ENCODE results near the gene NAALADL2.

Gene NAALADL2

GRCh38 chr3:175728566-175728965 lies 869.4 kb downstream of the NAALADL2 start:
- H3K27me3 ChIP-seq (ENCODE audit: control insufficient read depth, insufficient read depth, low read length), result no peaks in the 10 kb centered on the region
- no peak overlapping the region for H3K4me3 ChIP-seq (ENCODE audit: low read length)
- H3K9ac ChIP-seq (ENCODE audit: low read length), result no peak overlapping the region
- H3K27ac ChIP-seq (ENCODE audit: low read length), result no peak overlapping the region
- no peaks in the 10 kb centered on the region for H3K9me3 ChIP-seq (ENCODE audit: control insufficient read depth, low read depth, low read length)
- H3K36me3 ChIP-seq (ENCODE audit: control insufficient read depth, low read depth, low read length), result no peaks in the 10 kb centered on the region
- H3K4me1 ChIP-seq (ENCODE audit: control insufficient read depth, low read depth, low read length), result no peaks in the 10 kb centered on the region

GRCh38 chr3:175729466-175729865 lies 870.3 kb downstream of the NAALADL2 start:
- no peaks in the 10 kb centered on the region for H3K27me3 ChIP-seq (ENCODE audit: control insufficient read depth, insufficient read depth, low read length)
- H3K9ac ChIP-seq (ENCODE audit: low read length), result no peak overlapping the region

GRCh38 chr3:175731543-175731942 lies 872.4 kb downstream of the NAALADL2 start:
- H3K9ac ChIP-seq (ENCODE audit: low read length), result no peak overlapping the region
- H3K27me3 ChIP-seq (ENCODE audit: control insufficient read depth, insufficient read depth, low read length), result no peaks in the 10 kb centered on the region
- no peaks in the 10 kb centered on the region for H3K36me3 ChIP-seq (ENCODE audit: control insufficient read depth, low read depth, low read length)
- H3K27ac ChIP-seq (ENCODE audit: low read length), result no peak overlapping the region
- H3K4me3 ChIP-seq (ENCODE audit: low read length), result no peak overlapping the region
- no peaks in the 10 kb centered on the region for H3K9me3 ChIP-seq (ENCODE audit: control insufficient read depth, low read depth, low read length)
- no peaks in the 10 kb centered on the region for H3K4me1 ChIP-seq (ENCODE audit: control insufficient read depth, low read depth, low read length)

More at GRCh38 chr3:175729466-175729865, 870.3 kb downstream of the NAALADL2 start:
- Histone ChIP-seq H3K9me3 (ENCODE audit: control insufficient read depth, low read depth, low read length) (no peaks in the 10 kb centered on the region), H3K4me1 (ENCODE audit: control insufficient read depth, low read depth, low read length) (no peaks in the 10 kb centered on the region), H3K27ac (ENCODE audit: low read length) (no peak overlapping the region), H3K36me3 (ENCODE audit: control insufficient read depth, low read depth, low read length) (no peaks in the 10 kb centered on the region), H3K4me3 (ENCODE audit: low read length) (no peak overlapping the region)

GRCh38 chr3:175732017-175732416 lies 872.9 kb downstream of the NAALADL2 start:
- H3K36me3 ChIP-seq (ENCODE audit: control insufficient read depth, low read depth, low read length), result no peaks in the 10 kb centered on the region
- no peak overlapping the region for H3K4me3 ChIP-seq (ENCODE audit: low read length)
- no peaks in the 10 kb centered on the region for H3K27me3 ChIP-seq (ENCODE audit: control insufficient read depth, insufficient read depth, low read length)
- no peak overlapping the region for H3K9ac ChIP-seq (ENCODE audit: low read length)
- no peaks in the 10 kb centered on the region for H3K4me1 ChIP-seq (ENCODE audit: control insufficient read depth, low read depth, low read length)
- no peak overlapping the region for H3K27ac ChIP-seq (ENCODE audit: low read length)
- H3K9me3 ChIP-seq (ENCODE audit: control insufficient read depth, low read depth, low read length), result no peaks in the 10 kb centered on the region

- no peaks in the 10 kb centered on the region for H3K27me3 ChIP-seq (ENCODE audit: control insufficient read depth, insufficient read depth, low read length)
- H3K4me3 ChIP-seq (ENCODE audit: low read length), result no peak overlapping the region
- H3K27ac ChIP-seq (ENCODE audit: low read length), result no peak overlapping the region
- no peaks in the 10 kb centered on the region for H3K36me3 ChIP-seq (ENCODE audit: control insufficient read depth, low read depth, low read length)
- no peak overlapping the region for H3K9ac ChIP-seq (ENCODE audit: low read length)
- H3K9me3 ChIP-seq (ENCODE audit: control insufficient read depth, low read depth, low read length), result no peaks in the 10 kb centered on the region
- H3K4me1 ChIP-seq (ENCODE audit: control insufficient read depth, low read depth, low read length), result no peaks in the 10 kb centered on the region
Observed at GRCh38 chr3:175735866-175736265, 876.7 kb downstream of the NAALADL2 start.

GRCh38 chr3:175737646-175738572 lies 878.8 kb downstream of the NAALADL2 start:
- Histone ChIP-seq H3K27me3 (ENCODE audit: control insufficient read depth, insufficient read depth, low read length) (no peaks in the 10 kb centered on the region), H3K27ac (ENCODE audit: low read length) (no peak overlapping the region), H3K9ac (ENCODE audit: low read length) (no peak overlapping the region), H3K4me1 (ENCODE audit: control insufficient read depth, low read depth, low read length) (no peaks in the 10 kb centered on the region), H3K4me3 (ENCODE audit: low read length) (no peak overlapping the region), H3K36me3 (ENCODE audit: control insufficient read depth, low read depth, low read length) (no peaks in the 10 kb centered on the region), H3K9me3 (ENCODE audit: control insufficient read depth, low read depth, low read length) (no peaks in the 10 kb centered on the region)

GRCh38 chr3:175741951-175742350 lies 882.8 kb downstream of the NAALADL2 start:
- no peaks in the 10 kb centered on the region for H3K27me3 ChIP-seq (ENCODE audit: control insufficient read depth, insufficient read depth, low read length)
- peaks cover 3% of the 10 kb centered on the region for H3K4me1 ChIP-seq (ENCODE audit: control insufficient read depth, low read depth, low read length)
- no peaks in the 10 kb centered on the region for H3K36me3 ChIP-seq (ENCODE audit: control insufficient read depth, low read depth, low read length)
- H3K27ac ChIP-seq (ENCODE audit: low read length), result no peak overlapping the region
- no peak overlapping the region for H3K9ac ChIP-seq (ENCODE audit: low read length)
- no peaks in the 10 kb centered on the region for H3K9me3 ChIP-seq (ENCODE audit: control insufficient read depth, low read depth, low read length)
- no peak overlapping the region for H3K4me3 ChIP-seq (ENCODE audit: low read length)

GRCh38 chr3:175743733-175744400 lies 884.7 kb downstream of the NAALADL2 start:
- Histone ChIP-seq H3K27ac (ENCODE audit: low read length) (no peak overlapping the region), H3K36me3 (ENCODE audit: control insufficient read depth, low read depth, low read length) (no peaks in the 10 kb centered on the region), H3K4me3 (ENCODE audit: low read length) (no peak overlapping the region), H3K27me3 (ENCODE audit: control insufficient read depth, insufficient read depth, low read length) (no peaks in the 10 kb centered on the region), H3K9ac (ENCODE audit: low read length) (no peak overlapping the region), H3K9me3 (ENCODE audit: control insufficient read depth, low read depth, low read length) (no peaks in the 10 kb centered on the region), H3K4me1 (ENCODE audit: control insufficient read depth, low read depth, low read length) (peaks cover 15% of the 10 kb centered on the region)

GRCh38 chr3:175746308-175746707 lies 887.2 kb downstream of the NAALADL2 start:
- H3K27ac ChIP-seq (ENCODE audit: low read length), result no peak overlapping the region
- H3K36me3 ChIP-seq (ENCODE audit: control insufficient read depth, low read depth, low read length), result no peaks in the 10 kb centered on the region
- H3K9ac ChIP-seq (ENCODE audit: low read length), result no peak overlapping the region
- no peaks in the 10 kb centered on the region for H3K9me3 ChIP-seq (ENCODE audit: control insufficient read depth, low read depth, low read length)
- no peak overlapping the region for H3K4me3 ChIP-seq (ENCODE audit: low read length)
- peaks cover 15% of the 10 kb centered on the region for H3K4me1 ChIP-seq (ENCODE audit: control insufficient read depth, low read depth, low read length)
- no peaks in the 10 kb centered on the region for H3K27me3 ChIP-seq (ENCODE audit: control insufficient read depth, insufficient read depth, low read length)

- H3K36me3 ChIP-seq (ENCODE audit: control insufficient read depth, low read depth, low read length), result no peaks in the 10 kb centered on the region
- H3K4me3 ChIP-seq (ENCODE audit: low read length), result no peak overlapping the region
- H3K27ac ChIP-seq (ENCODE audit: low read length), result no peak overlapping the region
- H3K9ac ChIP-seq (ENCODE audit: low read length), result no peak overlapping the region
- no peaks in the 10 kb centered on the region for H3K9me3 ChIP-seq (ENCODE audit: control insufficient read depth, low read depth, low read length)
- H3K4me1 ChIP-seq (ENCODE audit: control insufficient read depth, low read depth, low read length), result peaks cover 15% of the 10 kb centered on the region
- H3K27me3 ChIP-seq (ENCODE audit: control insufficient read depth, insufficient read depth, low read length), result no peaks in the 10 kb centered on the region
Observed at GRCh38 chr3:175748087-175748730, 889.1 kb downstream of the NAALADL2 start.

GRCh38 chr3:175749981-175750380 lies 890.8 kb downstream of the NAALADL2 start:
- Histone ChIP-seq H3K9me3 (ENCODE audit: control insufficient read depth, low read depth, low read length) (no peaks in the 10 kb centered on the region), H3K36me3 (ENCODE audit: control insufficient read depth, low read depth, low read length) (no peaks in the 10 kb centered on the region), H3K27me3 (ENCODE audit: control insufficient read depth, insufficient read depth, low read length) (no peaks in the 10 kb centered on the region), H3K4me3 (ENCODE audit: low read length) (no peak overlapping the region), H3K4me1 (ENCODE audit: control insufficient read depth, low read depth, low read length) (peaks cover 15% of the 10 kb centered on the region), H3K9ac (ENCODE audit: low read length) (no peak overlapping the region), H3K27ac (ENCODE audit: low read length) (no peak overlapping the region)

Data from iPS-18a (cell line).